IPS DF 19.7 (cell line): ENCODE measurements around the gene RBM20.
"Not testable (repeated sequence)": the region's sequence is repeated elsewhere in the genome, so short reads cannot be mapped to it uniquely, and the experiment has no call there.

Experiments used
- DNase-seq: peaks from one replicate; pipeline ENCODE4 v3.0.0-alpha.2; 2013; ENCODE audit warnings: low read depth, low spot score

RBM20 gene

DNA sequence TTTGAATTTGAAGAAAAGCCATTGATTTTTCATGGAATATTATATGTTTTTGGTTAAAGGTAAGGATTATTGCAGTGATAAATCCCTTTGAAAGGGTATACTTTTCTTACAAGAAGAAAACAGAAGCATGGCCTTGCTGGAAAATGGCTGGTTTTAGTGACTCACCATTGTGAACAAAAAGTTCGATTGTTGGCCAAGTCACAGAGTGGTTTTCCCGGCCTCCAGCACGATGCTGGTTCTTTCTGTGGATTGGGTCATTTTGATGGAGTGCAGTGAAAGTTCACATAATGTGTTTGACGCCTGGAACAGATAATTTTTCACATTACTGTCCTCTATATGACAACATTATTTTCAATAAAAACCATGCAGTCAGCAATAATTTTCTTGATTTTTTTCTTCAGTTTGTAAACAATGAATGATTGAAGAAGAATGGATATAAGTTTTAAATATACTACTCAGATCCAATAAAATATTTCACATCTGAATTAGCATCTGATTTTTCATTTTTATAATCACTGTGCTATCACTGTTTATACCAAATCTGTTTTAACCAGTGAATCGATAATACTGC is 60.9 kb downstream of the RBM20 start:
- DNase-seq = no peak

- not testable (repeated sequence) for DNase-seq
Observed at GRCh38 chr10:110705596-110705995, 61.5 kb downstream of the RBM20 start.

DNA sequence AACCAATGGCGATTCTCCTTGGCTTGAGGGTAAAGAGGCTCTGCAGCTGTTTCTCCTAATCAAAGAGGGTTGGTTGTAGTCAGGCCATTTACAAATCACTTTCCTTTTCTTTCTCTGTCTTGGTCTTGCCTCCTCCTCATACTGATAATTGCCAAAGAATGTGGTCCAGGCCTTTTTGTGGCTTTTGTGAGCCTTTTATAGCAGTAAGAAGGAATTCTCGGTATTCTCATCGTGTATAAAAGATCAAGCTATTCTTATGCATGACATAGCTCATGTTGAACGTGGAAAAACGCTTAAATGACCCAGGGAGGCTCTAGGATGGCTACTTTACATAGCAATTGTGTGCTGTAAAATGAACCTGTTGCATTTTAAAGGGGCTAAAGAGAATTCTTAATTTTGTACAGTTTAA is 62.6 kb downstream of the RBM20 start:
- DNase-seq = peak; percentile 42

DNA sequence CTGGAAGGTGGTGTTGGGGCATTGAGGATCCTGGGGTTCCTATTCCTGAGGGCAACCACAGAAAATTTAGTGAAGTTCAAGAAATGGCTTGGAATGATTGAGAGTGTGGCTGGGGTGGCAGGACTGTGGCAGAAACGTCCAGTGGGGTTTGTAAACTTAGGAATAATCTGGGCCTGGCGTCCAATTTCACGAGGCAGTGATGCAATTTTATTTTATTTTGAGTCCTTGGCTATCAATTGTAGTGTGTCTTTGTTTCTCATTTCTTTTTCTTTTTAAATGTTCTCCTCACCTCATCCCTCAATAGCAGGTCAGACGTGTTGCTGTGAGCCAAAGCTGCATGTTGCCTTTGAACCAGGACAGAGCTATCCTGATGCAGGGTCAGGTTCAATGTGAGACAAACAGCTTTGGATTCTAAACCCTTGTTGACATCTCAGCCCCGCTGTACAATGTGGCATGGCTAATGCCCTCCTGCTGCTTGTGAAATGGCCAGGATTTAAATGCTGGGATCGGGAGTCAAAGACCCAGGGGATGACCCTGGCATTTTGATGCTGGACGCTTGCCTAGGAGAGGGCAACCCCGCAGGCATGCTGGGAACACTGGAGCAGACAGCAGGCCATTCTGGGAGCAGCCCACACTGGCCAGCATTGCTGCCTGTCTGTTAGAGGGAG is 64.8 kb downstream of the RBM20 start:
- no peak for DNase-seq

GRCh38 chr10:110709444-110709828 is 65.3 kb downstream of the RBM20 start:
- no peak for DNase-seq

- no peak for DNase-seq
Observed at GRCh38 chr10:110709964-110710587, 65.9 kb downstream of the RBM20 start.

DNA sequence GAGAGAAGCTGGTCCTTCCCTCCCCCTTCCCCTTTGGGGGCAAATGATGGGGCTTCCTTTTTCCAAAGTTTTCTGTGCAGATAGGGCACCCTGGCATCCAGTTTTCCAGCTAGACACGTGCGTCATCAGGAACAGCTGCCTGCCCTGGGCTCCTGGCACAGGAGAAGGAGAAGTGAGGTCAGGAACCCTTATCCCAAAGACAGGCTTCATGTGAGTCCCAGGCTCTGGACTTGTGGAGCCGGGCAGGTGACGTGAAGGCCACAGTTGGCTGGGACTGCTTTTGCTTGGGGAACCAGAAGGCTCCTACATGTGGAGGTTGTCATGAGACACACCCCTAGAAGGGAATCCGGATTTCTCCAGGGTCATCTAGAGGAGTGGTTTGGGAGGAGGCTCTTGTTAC is 66.5 kb downstream of the RBM20 start:
- DNase-seq = no peak

- DNase-seq = no peak
Observed at GRCh38 chr10:110711382-110711781, 67.2 kb downstream of the RBM20 start.

- DNase-seq = no peak
Observed at GRCh38 chr10:110714356-110714755, 70.2 kb downstream of the RBM20 start.

- DNase-seq = no peak
Observed at GRCh38 chr10:110717781-110718589, 73.8 kb downstream of the RBM20 start.

DNA sequence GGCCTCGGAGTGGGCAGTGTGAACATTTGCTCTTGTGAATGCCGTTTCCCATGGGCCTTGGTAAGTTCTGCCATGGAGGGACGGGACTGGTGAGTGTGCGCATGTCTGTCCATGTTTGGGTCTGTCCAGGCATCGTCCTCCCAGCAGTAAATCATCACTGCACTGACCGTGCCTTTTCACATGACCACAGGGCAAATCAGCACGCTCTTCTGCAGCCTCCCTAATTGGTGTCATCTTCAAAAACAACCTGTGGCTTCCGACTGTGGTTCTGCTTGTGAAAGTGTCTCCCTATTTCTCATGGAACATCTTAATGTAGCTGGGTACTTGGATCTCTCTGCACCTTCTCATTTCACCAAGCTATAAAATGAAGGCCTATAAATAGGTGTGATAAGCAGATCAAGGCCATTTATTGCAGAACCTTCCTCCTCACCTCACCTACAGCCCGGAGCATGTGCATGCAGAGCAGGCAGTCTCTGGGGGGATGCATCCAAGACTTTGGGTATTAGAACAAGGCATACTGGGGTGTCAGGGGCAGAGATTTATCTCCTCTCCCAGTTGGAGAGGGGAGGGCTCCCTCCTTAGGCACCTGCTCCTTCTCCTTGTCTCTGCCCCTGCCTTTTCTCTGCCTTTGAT is 77.4 kb downstream of the RBM20 start:
- no peak for DNase-seq

DNA sequence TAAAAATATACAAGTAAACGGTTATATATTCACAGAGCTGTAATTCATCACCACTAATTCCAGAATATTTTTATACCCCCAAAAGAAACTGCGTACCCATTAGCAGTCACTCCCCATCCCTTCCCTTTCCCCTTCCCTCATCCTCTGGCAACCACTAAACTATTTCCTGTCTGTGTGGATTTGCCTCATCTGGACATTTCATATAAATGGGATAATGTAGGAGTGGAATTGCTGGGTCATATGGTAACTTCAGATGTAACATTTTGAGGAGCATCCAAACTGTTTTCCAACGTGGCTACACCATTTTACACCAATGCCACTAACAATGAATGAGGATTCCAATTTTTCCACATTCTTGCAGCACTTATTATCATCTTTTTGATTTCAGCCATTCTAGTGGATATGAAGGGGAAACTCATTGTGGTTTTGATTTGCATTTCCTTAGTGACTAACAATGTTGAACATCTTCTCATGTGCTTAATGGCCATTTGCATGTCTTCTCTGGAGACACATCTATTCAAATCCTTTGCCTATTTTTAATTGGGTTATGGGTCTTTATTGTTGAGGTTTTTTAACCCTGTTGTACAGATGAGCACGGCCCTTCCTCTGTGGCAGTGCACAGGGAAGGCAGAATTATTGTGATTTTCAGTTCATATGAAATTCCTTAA is 79.2 kb downstream of the RBM20 start:
- DNase-seq = no peak

- no peak for DNase-seq
Observed at GRCh38 chr10:110724116-110724921, 80.2 kb downstream of the RBM20 start.

DNA sequence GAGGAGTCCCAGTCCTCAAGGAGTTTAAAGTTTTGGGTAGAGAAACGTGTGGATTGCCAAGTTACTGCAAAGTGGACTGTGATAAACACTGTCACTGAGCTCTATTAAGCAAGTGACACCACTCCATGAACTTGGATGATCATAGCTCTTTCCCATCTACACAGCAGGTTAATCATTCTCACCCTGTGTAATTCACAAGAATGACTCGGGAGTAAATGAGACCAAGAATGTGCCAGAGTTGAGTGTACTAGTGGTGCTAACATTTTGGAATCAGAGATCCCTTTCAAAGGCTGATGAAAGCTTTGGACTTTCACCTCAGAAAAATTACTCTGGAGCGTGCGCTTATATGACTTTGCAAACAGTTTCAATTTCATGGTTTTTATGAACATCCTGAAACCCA is 80.8 kb downstream of the RBM20 start:
- DNase-seq = no peak

DNA sequence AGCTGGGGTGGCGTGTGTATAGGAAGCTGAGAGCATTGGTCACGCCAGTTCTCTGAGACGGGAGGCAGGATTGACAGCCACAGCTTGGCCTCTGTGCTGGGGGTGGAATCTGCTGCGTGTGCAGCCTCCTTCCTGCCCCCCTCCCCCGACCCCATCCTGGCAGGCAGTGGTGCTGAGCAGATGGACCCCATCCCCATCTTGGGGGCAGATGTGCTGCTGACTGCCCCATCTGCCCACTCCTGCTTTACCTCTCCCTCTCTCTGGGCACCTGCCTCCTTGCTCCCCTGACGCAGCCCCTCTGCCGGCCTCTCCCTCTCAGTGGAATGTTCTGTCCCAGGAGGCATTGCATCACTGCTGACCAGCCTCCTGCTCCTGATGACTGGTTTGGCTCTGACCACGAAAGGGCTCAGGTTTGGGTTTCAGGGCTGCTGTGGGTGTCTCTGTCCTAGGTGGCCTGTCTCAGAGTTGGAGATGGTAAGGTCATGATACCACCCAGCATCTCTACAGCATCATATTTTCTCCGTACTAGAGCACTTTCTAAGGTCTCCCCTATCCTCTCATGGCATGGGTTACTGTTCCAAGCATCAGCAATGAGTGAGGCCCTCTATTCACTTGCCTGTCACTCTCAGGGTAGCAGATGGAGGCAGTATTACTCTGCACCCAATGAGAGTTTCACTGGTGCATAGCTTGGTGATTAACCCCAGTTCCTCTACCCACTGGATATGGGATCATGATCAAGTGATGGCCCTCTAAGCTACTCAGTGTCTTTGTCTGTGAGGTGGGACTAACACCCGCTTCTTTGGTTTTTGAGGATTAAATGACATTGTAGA is 81.9 kb downstream of the RBM20 start:
- DNase-seq = no peak

GRCh38 chr10:110727785-110728184 is 83.6 kb downstream of the RBM20 start:
- not testable (repeated sequence) for DNase-seq

DNA sequence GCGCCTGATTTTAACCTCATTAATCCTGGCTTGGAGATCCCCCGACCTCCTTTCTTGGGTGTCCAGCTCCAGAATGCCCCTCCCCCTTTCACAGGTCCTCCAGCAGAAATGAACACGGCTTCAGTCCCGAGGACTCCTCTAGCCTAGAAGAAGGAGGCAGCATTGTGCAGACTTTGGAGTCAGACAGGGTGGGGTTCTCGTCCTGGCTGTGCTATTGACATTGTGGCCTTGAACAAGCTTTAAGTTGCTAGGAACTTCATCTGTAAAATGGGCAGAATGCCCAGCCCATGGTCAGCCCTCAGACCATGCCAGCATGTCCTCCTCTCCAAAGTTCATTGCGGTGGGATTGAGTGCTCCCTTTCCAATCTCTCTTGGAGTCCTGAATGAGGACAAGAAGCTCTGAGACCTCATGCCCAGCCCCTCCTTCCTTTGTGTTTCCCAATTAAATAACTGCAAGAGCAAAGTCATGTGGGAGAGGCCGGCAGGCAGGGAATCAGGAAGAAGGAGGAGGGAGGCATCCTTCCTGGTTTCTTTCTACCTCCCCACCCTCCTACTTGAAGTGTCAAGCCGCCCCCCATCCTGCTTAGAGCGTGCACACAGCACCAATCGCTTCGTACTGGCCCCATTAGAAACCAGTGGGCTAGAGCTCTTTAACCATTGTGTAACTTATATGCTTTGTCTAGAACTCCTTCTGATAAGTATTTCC is 86.4 kb downstream of the RBM20 start:
- no peak for DNase-seq

DNA sequence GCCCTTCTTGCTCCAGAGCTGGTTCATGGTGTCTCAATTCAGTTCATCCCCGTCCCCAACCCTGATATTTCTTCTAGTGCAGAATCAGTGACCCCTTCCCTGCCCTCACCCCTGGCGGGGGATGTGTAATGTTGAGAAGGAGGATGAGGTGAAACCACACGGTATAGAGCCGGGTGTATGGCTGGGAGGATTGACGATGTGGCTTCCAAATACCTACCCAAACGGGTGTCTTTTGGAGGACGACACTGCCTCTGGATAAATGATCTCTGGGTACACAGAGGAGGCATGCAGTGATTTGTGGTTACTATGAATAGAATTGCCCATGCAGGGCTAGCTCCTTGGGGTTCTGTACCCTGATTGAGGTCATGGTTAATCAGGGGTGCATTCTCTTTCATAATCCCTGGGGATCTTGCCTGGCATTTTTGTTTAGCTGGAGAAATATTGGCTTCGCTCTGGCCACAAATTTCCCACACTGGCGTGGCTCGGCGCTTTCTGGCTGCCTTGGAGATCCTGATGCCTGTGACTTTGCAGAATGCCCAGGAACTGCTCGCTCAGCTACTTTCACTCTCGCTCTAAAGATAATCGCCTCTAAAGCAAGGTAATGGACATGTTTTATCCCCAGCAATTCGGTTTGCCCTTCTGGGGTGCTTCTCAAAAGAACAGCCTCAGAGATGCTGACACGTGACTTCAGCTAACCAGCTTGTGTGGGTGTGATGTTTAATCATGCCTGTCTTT is 89.2 kb downstream of the RBM20 start:
- no peak for DNase-seq
